ENCODE measurements around the gene AOAH.

AOAH gene

GRCh38 chr7:36658335-36659171, 65.7 kb downstream of the AOAH start:
- TF ChIP-seq CTCF (IDR thresholded peaks at IDR 0.05; ENCODE audit: borderline replicate concordance, control extremely low read depth, extremely low read depth, insufficient read depth, missing control alignments) = no peak
- in situ Hi-C loops (cut with MboI; ENCODE audit: low sequenced_read_pairs, unreplicated experiment) = loop anchor here (25.0 kb wide), 1 partner anchor 529 kb away; no protein-coding TSS in a partner anchor
- no peak for DNase-seq (ENCODE audit: low spot score)

GRCh38 chr7:36657036-36657660, 67.1 kb downstream of the AOAH start:
- in situ Hi-C loops (cut with MboI; ENCODE audit: low sequenced_read_pairs, unreplicated experiment) = loop anchor here (25.0 kb wide), 1 partner anchor 530 kb away; no protein-coding TSS in a partner anchor
- TF ChIP-seq CTCF (IDR thresholded peaks at IDR 0.05; ENCODE audit: borderline replicate concordance, control extremely low read depth, extremely low read depth, insufficient read depth, missing control alignments) = no peak
- DNase-seq (ENCODE audit: low spot score) = no peak

- in situ Hi-C loops (cut with MboI; ENCODE audit: low sequenced_read_pairs, unreplicated experiment) = loop anchor here (25.0 kb wide), 1 partner anchor 533 kb away; no protein-coding TSS in a partner anchor
- DNase-seq (ENCODE audit: low spot score) = no peak
- no peak for TF ChIP-seq CTCF (IDR thresholded peaks at IDR 0.05; ENCODE audit: borderline replicate concordance, control extremely low read depth, extremely low read depth, insufficient read depth, missing control alignments)
Measured at GRCh38 chr7:36654436-36654835, 69.9 kb downstream of the AOAH start.

- in situ Hi-C loops (cut with MboI; ENCODE audit: low sequenced_read_pairs, unreplicated experiment) = loop anchor here (25.0 kb wide), 1 partner anchor 533 kb away; no protein-coding TSS in a partner anchor
- no peak for TF ChIP-seq CTCF (IDR thresholded peaks at IDR 0.05; ENCODE audit: borderline replicate concordance, control extremely low read depth, extremely low read depth, insufficient read depth, missing control alignments)
- no peak for DNase-seq (ENCODE audit: low spot score)
Measured at GRCh38 chr7:36653663-36654355, 70.5 kb downstream of the AOAH start.

- no peak for DNase-seq (ENCODE audit: low spot score)
- in situ Hi-C loops (cut with MboI; ENCODE audit: low sequenced_read_pairs, unreplicated experiment) = loop anchor here (25.0 kb wide), 1 partner anchor 534 kb away; no protein-coding TSS in a partner anchor
- no peak for TF ChIP-seq CTCF (IDR thresholded peaks at IDR 0.05; ENCODE audit: borderline replicate concordance, control extremely low read depth, extremely low read depth, insufficient read depth, missing control alignments)
Measured at GRCh38 chr7:36653008-36653662, 71.2 kb downstream of the AOAH start.

- no peak for TF ChIP-seq CTCF (IDR thresholded peaks at IDR 0.05; ENCODE audit: borderline replicate concordance, control extremely low read depth, extremely low read depth, insufficient read depth, missing control alignments)
- no peak for DNase-seq (ENCODE audit: low spot score)
- in situ Hi-C loops (cut with MboI; ENCODE audit: low sequenced_read_pairs, unreplicated experiment) = loop anchor here (25.0 kb wide), 1 partner anchor 535 kb away; no protein-coding TSS in a partner anchor
Measured at GRCh38 chr7:36652431-36652830, 71.9 kb downstream of the AOAH start.
